ENCODE measurements around the gene SPEF1.

The SPEF1 gene

DNA sequence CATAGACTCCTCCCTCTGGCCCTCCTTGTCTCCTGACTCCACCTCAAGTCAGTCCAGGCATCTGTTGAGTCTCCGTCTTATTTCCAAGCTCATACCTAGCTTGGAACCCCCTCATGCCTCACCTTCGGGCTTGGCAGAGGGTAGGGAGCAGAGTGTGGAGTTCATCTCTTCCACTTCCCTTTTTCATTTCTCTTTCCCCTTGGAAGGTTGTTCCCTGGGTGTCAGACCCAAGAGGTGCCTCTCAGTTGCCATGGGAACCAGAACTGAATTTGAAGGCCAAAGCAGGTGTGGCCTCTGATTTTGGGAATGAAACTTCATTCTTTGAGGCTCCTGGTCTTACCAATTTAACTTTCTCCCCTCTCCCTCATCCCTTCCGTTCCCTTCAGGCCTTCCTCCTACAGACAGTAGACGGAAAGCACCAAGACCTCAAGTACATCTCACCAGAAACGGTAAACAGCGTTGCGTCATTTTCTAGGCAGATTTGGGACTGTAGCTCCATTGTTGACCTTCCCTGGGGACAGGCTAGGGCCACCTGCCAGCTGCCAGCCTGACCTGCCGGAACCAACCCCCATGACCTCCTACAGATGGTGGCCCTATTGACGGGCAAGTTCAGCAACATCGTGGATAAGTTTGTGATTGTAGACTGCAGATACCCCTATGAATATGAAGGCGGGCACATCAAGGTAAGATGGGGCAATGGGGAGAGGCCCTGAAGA lies 21.4 kb upstream of the SPEF1 start:
- ATAC-seq (ENCODE audit: low read depth) (no peak), DNase-seq (ENCODE audit: low spot score) (no peak)
- H3K36me3 ChIP-seq (ENCODE audit: low read depth), result peaks cover 88% of the 10 kb centered on the region
- H3K4me3 ChIP-seq (ENCODE audit: severe bottlenecking), result no peak overlapping the region
- H3K9me3 ChIP-seq (ENCODE audit: severe bottlenecking), result no peaks in the 10 kb centered on the region
- TF ChIP-seq, protein P1, sequence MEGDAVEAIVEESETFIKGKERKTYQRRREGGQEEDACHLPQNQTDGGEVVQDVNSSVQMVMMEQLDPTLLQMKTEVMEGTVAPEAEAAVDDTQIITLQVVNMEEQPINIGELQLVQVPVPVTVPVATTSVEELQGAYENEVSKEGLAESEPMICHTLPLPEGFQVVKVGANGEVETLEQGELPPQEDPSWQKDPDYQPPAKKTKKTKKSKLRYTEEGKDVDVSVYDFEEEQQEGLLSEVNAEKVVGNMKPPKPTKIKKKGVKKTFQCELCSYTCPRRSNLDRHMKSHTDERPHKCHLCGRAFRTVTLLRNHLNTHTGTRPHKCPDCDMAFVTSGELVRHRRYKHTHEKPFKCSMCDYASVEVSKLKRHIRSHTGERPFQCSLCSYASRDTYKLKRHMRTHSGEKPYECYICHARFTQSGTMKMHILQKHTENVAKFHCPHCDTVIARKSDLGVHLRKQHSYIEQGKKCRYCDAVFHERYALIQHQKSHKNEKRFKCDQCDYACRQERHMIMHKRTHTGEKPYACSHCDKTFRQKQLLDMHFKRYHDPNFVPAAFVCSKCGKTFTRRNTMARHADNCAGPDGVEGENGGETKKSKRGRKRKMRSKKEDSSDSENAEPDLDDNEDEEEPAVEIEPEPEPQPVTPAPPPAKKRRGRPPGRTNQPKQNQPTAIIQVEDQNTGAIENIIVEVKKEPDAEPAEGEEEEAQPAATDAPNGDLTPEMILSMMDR (IDR thresholded peaks at IDR 0.05; ENCODE audit: poor library complexity, severe bottlenecking), result no peak
- no peaks in the 10 kb centered on the region for H3K27me3 ChIP-seq (ENCODE audit: insufficient read depth, poor library complexity, severe bottlenecking)
- no peak overlapping the region for H3K27ac ChIP-seq (ENCODE audit: poor library complexity, severe bottlenecking)
- H3K4me1 ChIP-seq (ENCODE audit: insufficient read depth, poor library complexity, severe bottlenecking), result peaks cover 42% of the 10 kb centered on the region

DNA sequence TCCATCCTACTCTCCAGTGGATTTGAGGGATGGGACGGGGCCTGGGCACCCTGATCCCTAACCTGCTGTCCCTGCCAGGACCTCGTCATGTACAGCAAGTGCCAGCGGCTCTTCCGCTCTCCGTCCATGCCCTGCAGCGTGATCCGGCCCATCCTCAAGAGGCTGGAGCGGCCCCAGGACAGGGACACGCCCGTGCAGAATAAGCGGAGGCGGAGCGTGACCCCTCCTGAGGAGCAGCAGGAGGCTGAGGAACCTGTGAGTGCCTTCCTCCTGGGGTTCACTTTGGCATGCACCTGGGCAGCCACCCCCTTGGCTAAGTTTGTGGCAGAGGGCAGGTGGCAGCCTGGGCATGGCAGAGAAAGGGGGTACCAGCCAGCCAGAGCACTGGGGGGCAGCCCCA lies 20.6 kb upstream of the SPEF1 start:
- ATAC-seq (ENCODE audit: low read depth) (no peak), DNase-seq (ENCODE audit: low spot score) (no peak)
- no peaks in the 10 kb centered on the region for H3K9me3 ChIP-seq (ENCODE audit: severe bottlenecking)
- H3K27me3 ChIP-seq (ENCODE audit: insufficient read depth, poor library complexity, severe bottlenecking), result no peaks in the 10 kb centered on the region
- peaks cover 35% of the 10 kb centered on the region for H3K4me1 ChIP-seq (ENCODE audit: insufficient read depth, poor library complexity, severe bottlenecking)
- H3K36me3 ChIP-seq (ENCODE audit: low read depth), result peaks cover 96% of the 10 kb centered on the region
- H3K4me3 ChIP-seq (ENCODE audit: severe bottlenecking), result no peak overlapping the region
- H3K27ac ChIP-seq (ENCODE audit: poor library complexity, severe bottlenecking), result no peak overlapping the region
- TF ChIP-seq, protein P1 (IDR thresholded peaks at IDR 0.05; ENCODE audit: poor library complexity, severe bottlenecking), result no peak

DNA sequence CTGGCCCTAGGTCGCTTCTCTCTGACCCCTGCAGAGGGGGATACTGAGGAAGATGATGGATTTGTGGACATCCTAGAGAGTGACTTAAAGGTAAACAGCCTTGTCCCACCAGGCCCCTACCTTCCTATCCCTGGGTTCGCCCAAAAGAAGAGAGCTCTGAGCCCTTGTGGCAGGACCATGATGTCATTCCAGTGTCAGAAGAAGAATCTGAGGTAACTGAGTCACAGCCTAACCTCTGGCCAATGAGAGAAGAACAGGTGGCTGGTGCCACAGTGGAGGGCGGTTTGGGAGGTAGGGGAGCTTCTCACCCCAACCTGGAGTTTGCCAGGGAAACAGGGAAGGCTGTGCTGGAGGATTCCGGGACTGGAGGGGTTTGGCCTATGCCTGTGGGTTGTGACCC lies 20.1 kb upstream of the SPEF1 start:
- ATAC-seq (ENCODE audit: low read depth) (no peak), DNase-seq (ENCODE audit: low spot score) (no peak)
- Histone ChIP-seq H3K27ac (ENCODE audit: poor library complexity, severe bottlenecking) (peak overlapping the region; percentile 74), H3K27me3 (ENCODE audit: insufficient read depth, poor library complexity, severe bottlenecking) (no peaks in the 10 kb centered on the region), H3K36me3 (ENCODE audit: low read depth) (peaks cover 95% of the 10 kb centered on the region), H3K4me1 (ENCODE audit: insufficient read depth, poor library complexity, severe bottlenecking) (peaks cover 30% of the 10 kb centered on the region), H3K4me3 (ENCODE audit: severe bottlenecking) (no peak overlapping the region), H3K9me3 (ENCODE audit: severe bottlenecking) (no peaks in the 10 kb centered on the region)
- TF ChIP-seq, protein P1 (IDR thresholded peaks at IDR 0.05; ENCODE audit: poor library complexity, severe bottlenecking), result no peak

DNA sequence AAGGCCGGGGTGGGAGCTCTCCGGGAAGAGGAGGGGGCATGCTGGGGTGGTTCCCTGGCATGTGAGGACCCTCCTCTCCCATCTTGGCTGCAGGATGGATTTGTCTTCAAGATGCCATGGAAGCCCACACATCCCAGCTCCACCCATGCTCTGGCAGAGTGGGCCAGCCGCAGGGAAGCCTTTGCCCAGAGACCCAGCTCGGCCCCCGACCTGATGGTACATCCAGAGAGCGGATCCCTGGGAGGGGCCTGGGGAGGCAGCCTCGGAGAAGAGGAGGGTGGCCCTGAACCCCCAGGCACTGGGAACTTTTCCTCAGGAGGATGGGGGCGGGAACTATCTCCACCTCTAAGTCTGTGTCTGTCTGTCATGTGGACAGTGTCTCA lies 19.6 kb upstream of the SPEF1 start:
- no peaks in the 10 kb centered on the region for H3K27me3 ChIP-seq (ENCODE audit: insufficient read depth, poor library complexity, severe bottlenecking)
- DNase-seq (ENCODE audit: low spot score) (peak; percentile 68), ATAC-seq (ENCODE audit: low read depth) (no peak)
- peaks cover 25% of the 10 kb centered on the region for H3K4me1 ChIP-seq (ENCODE audit: insufficient read depth, poor library complexity, severe bottlenecking)
- TF ChIP-seq, protein P1 (IDR thresholded peaks at IDR 0.05; ENCODE audit: poor library complexity, severe bottlenecking), result no peak
- peak overlapping the region; percentile 74 for H3K27ac ChIP-seq (ENCODE audit: poor library complexity, severe bottlenecking)
- peaks cover 91% of the 10 kb centered on the region for H3K36me3 ChIP-seq (ENCODE audit: low read depth)
- H3K9me3 ChIP-seq (ENCODE audit: severe bottlenecking), result no peaks in the 10 kb centered on the region
- H3K4me3 ChIP-seq (ENCODE audit: severe bottlenecking), result no peak overlapping the region

DNA sequence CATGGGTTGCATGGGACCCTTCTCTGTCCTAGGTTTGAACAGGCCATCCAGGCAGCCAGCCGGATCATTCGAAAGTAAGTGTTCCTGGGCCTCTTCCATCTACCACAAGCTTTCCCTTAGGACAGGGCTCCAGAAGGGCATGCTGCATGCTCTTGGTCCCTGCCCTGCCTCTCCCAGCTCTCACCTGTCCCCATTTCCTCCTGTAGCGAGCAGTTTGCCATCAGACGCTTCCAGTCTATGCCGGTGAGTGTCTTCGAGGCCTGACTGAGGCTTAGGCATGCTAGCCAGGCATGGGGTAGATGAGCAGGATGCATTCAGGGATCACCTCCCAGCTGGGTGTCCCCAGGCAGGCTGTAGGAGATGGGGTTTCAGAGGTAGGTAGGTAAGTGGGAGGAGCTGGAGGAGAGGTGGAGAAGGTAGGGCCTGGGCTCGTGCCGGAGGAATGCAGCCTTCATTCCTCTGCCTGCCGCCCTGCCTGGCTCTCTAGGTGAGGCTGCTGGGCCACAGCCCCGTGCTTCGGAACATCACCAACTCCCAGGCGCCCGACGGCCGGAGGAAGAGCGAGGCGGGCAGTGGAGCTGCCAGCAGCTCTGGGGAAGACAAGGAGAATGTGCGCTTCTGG lies 19.1 kb upstream of the SPEF1 start:
- DNase-seq (ENCODE audit: low spot score) (no peak), ATAC-seq (ENCODE audit: low read depth) (no peak)
- Histone ChIP-seq H3K36me3 (ENCODE audit: low read depth) (peaks cover 86% of the 10 kb centered on the region), H3K27me3 (ENCODE audit: insufficient read depth, poor library complexity, severe bottlenecking) (no peaks in the 10 kb centered on the region), H3K27ac (ENCODE audit: poor library complexity, severe bottlenecking) (peak overlapping the region; percentile 74), H3K9me3 (ENCODE audit: severe bottlenecking) (no peaks in the 10 kb centered on the region), H3K4me3 (ENCODE audit: severe bottlenecking) (no peak overlapping the region), H3K4me1 (ENCODE audit: insufficient read depth, poor library complexity, severe bottlenecking) (peaks cover 21% of the 10 kb centered on the region)
- TF ChIP-seq, protein P1 (IDR thresholded peaks at IDR 0.05; ENCODE audit: poor library complexity, severe bottlenecking), result no peak
